ENCODE measurements around the gene TMEM30A. TPM values are rescaled to one million over a fixed set of nuclear protein-coding genes. Genes with fewer than 3 reads are reported as not detected.

The TMEM30A gene
- 18.4 to 54.2 TPM (median 38.7 TPM) in 5 replicates for total RNA-seq (2022; extraction: Qiagen RNA extraction; ENCODE audit: low read depth)

DNA sequence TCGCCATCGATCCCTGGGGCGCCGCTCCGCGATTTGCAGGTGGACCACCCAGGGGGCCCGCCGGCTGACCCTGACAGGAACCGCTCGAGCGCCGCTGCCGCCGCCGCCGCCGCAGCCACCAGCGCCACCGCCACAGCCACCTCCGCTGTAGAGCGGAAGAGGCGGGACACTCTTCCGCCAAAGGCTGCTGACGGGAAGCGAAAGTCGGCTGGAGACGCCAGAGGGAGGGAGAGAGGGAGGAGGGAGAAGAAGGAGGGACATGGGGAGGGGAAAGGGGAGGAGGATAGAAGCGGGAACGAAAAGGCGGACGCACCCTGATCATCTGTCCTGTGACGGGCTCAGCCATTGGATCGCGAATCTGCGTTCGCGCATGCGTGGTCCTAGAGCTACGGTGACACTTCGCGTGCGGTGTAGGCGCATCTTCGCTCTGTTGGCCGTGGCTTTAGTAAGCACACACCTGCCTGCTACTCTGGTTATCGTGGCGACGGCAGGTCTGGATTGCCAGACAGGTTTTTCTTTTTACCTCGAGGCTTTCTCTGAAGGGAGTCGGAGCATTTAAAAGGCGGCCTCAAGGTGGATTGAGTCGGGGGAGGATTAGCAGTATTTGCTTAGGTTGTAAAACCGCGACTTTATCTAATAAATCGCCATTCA lies at the start of gene TMEM30A:
TSS of gene TMEM30A (minus strand) at position 161 of the 651 bp plus-strand sequence. CDS start at position 7, 154 bp downstream.

DNA sequence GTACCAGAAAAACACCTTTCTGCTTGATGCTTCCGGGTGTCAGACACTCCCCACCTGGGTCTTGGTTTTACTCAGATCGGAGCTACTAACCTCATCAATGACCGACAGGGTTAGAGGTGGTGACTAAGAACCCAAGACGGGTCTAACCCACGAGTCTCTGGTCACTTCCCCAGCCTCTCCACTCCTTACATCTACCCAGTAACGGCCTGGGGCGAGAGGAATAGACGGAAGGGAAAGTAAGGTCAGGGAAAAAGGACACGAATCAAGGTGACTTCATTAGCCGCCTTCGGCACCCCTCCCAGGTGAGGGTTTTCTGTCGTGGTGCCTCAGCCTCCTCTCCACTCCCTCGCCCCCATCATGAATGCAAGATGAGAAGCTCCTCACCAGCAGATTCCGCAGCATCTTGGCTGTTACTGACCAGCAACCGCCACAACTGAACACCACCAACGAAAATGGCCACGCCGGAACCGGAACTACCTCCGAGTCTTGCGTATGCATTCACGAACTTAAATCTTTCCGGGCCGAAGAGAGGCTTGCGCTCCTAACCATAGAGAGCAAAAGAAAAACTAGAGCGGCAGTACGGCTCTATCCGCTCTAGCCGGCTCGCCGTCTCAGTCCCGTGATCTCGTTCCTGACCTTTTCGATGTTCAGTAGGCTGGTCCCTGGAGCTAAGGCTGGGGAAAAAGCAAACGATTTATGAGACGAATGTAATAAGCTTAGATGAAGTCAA lies 41.1 kb downstream of the TMEM30A start, which contains the start of gene COX7A2:
TSS of gene COX7A2 (minus strand) at position 469 of the 730 bp plus-strand sequence. CDS start at position 402, 67 bp downstream.

DNA sequence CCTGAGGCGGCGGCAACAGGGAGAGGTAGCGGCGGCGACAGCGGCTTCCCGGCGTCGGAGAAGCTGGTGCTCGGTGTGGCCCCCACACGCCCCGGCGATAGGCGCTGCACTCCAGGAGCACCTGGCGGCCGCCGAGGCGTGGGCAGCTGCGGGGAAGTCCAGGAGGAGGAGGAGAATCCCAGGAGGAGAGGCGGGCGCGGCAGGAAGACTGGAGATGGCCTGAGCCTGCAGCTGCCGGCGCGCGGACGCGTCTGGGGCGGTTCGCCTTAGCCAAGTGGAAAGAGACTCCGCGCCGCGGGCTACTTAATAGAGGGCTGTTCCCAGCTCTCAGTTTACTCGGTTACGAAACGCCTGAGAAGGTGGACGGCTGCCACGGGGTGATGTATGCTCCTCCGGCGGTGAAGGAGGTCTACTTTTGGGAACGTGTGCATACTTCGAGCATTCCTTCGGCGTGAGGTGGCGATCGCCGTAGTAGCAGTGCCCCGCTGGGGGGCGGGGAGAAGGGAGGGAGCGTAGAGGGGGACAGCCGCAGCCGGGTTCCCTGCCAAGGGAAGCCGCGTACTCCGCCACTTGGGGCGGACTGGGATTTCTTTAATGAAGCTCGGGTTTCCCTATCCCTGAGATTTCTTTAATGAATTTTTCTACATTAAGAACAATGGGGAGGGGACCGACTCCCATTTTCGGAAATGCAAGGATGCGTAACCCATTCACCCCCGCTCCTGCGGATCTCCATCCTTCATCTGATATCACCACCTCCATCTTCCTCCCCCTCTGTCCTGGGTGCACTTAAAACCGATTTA lies 78.6 kb downstream of the TMEM30A start, which contains the start of gene COL12A1:
TSS of gene COL12A1 (minus strand) at position 278 of the 800 bp plus-strand sequence. CDS start 3,261 bp downstream, outside the sequence.

Other genes starting within 250 kb of the TMEM30A start
- 5.1 to 7.1 TPM (median 5.4 TPM) in 5 replicates for gene COL12A1, start 78.7 kb downstream of the TMEM30A start, total RNA-seq (2022; extraction: Qiagen RNA extraction; ENCODE audit: low read depth)
- gene COX7A2, start 41.0 kb downstream of the TMEM30A start, total RNA-seq (2022; extraction: Qiagen RNA extraction; ENCODE audit: low read depth): 246 to 347 TPM (median 266 TPM) in 5 replicates
- gene FILIP1, start 209.0 kb upstream of the TMEM30A start, total RNA-seq (2022; extraction: Qiagen RNA extraction; ENCODE audit: low read depth): 0.17 to 0.52 TPM (median 0.31 TPM) in 5 replicates